Measurements from ENCODE around the gene GLI2.

Gene GLI2

GRCh38 chr2:120741571-120742561 is 6.2 kb downstream of the GLI2 start:
- no peak overlapping the region for H3K27ac ChIP-seq
- no peak for TF ChIP-seq ZFX (IDR thresholded peaks at IDR 0.05)
- TF ChIP-seq, protein P1, sequence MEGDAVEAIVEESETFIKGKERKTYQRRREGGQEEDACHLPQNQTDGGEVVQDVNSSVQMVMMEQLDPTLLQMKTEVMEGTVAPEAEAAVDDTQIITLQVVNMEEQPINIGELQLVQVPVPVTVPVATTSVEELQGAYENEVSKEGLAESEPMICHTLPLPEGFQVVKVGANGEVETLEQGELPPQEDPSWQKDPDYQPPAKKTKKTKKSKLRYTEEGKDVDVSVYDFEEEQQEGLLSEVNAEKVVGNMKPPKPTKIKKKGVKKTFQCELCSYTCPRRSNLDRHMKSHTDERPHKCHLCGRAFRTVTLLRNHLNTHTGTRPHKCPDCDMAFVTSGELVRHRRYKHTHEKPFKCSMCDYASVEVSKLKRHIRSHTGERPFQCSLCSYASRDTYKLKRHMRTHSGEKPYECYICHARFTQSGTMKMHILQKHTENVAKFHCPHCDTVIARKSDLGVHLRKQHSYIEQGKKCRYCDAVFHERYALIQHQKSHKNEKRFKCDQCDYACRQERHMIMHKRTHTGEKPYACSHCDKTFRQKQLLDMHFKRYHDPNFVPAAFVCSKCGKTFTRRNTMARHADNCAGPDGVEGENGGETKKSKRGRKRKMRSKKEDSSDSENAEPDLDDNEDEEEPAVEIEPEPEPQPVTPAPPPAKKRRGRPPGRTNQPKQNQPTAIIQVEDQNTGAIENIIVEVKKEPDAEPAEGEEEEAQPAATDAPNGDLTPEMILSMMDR (conservative IDR thresholded peaks at IDR 0.05) = no peak

DNA sequence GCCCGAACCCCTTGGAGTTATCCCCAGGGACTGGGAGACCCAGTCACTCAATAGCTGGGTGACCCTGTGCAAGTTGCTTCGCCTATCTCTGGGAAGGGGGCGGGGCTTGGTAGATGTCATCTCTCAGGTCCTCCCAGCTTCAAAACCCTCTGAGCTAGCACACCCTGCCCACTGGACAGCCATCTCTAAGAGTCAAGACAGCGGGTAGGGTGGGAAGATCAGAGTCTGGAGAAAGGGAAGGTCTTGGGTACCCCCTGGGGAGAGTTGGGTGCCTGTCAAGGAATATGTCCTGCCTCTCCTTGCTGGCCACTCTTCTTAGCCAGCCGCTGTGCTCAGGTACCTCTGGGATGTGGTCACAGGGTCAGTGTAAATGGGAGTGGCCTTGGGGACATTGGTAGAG is 8.0 kb downstream of the GLI2 start:
- no peak overlapping the region for H3K27ac ChIP-seq
- TF ChIP-seq, protein P1 (conservative IDR thresholded peaks at IDR 0.05) = no peak
- no peak for TF ChIP-seq ZFX (IDR thresholded peaks at IDR 0.05)

GRCh38 chr2:120744817-120745216 is 9.1 kb downstream of the GLI2 start:
- no peak overlapping the region for H3K27ac ChIP-seq
- TF ChIP-seq, protein P1 (conservative IDR thresholded peaks at IDR 0.05) = no peak
- TF ChIP-seq ZFX (IDR thresholded peaks at IDR 0.05) = no peak

DNA sequence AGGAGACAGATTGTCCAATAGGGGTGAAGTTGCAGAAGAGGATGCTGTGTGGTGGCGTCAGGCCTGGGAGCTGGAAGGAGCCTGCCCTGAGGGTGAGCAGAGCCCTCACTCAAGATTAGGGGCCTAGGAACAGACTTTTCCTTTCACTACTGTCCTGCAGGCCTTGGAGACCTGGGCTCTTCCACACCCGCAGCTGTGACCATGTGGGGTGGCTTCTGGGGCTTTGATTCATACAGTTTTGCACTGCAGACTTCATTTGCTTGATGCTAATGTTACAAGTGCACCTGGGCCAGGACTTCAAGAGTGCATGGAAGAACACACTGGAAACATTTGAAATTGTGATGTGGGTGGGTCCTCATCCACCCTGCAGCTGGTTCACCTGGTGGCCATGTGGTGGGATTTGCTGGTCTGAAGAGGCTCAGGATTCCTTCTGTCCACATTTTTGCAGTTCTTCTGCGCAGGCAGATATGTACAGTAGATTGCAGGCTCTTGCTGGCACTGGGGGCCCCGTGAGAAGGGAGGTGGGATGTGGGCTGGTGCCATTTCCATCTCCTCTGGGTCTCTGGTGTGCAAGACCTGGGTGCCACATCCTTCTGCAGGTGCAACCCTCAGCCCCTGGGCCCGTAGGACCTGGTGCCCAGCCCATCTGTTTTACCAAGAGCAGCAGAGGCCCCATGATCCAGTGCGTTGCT is 9.9 kb downstream of the GLI2 start:
- no peak overlapping the region for H3K27ac ChIP-seq
- TF ChIP-seq ZFX (IDR thresholded peaks at IDR 0.05) = no peak
- TF ChIP-seq, protein P1 (conservative IDR thresholded peaks at IDR 0.05) = no peak

- TF ChIP-seq, protein P1 (conservative IDR thresholded peaks at IDR 0.05) = no peak
- TF ChIP-seq ZFX (IDR thresholded peaks at IDR 0.05) = no peak
- no peak overlapping the region for H3K27ac ChIP-seq
Measured at GRCh38 chr2:120746144-120746543, 10.5 kb downstream of the GLI2 start.

DNA sequence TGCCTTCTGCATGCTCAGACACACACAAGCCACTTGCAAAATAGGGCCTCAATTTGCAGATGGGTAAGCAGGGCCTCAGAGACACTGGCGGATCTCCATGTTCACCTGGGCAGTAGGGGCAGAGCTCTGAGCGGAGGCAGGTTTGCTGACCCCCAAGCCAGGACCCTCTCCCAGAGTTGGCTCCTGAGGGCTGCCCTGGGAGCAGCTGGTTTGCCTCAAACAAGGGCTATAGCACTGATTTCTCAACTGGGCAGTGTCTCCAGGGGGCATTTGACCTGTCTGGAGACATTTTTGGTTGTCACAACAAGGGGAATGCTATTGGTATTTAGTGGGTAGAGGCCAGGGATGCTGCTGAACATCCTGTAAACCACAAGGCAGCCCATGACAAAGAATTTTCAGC is 11.6 kb downstream of the GLI2 start:
- H3K27ac ChIP-seq = no peak overlapping the region; the same call in 1 of the 2 replicates
- TF ChIP-seq, protein P1 (conservative IDR thresholded peaks at IDR 0.05) = no peak
- no peak for TF ChIP-seq ZFX (IDR thresholded peaks at IDR 0.05)

DNA sequence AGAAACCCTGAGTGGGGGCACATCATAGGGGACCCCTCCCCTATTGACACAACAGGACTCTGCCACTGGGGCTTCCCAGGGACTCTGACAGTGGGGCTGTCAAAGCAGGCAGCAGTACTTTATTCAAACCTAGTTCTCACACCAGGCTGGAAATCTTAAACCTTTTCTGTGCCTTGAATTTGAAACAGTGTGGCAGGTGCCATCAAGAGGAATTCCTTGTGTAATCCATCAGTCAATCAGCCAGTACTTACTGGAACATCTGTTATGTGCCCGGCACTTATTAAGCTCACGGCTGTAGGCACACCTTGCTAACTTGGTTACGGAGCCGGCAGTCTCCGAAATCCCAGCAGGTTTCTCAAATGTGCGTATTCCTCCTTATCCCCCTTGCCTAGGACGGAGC is 12.0 kb downstream of the GLI2 start:
- TF ChIP-seq ZFX (IDR thresholded peaks at IDR 0.05) = no peak
- TF ChIP-seq, protein P1 (conservative IDR thresholded peaks at IDR 0.05) = no peak
- no peak overlapping the region for H3K27ac ChIP-seq
